Stimulated activated CD4-positive, alpha-beta T cell treated with anti-CD3 and anti-CD28 coated beads, TNF-alpha, amount 100 ng/mL, for 48 hours (primary cell): Measurements from ENCODE around the gene ERVW-1.
"Not testable (repeated sequence)": the region's sequence is repeated elsewhere in the genome, so short reads cannot be mapped to it uniquely, and the experiment has no call there.

Experiments used
- DNase-seq, 3 donors: peaks; one replicate each; pipeline ENCODE4 v3.0.0-alpha.2; 2020; ENCODE audit warnings: low read depth in 3 of 3

ERVW-1 gene

GRCh38 chr7:92473989-92474388 is 3.8 kb downstream of the ERVW-1 start:
- DNase-seq, result not testable (repeated sequence)

GRCh38 chr7:92468589-92468988 is 9.2 kb downstream of the ERVW-1 start:
- not testable (repeated sequence) for DNase-seq

GRCh38 chr7:92466682-92467081 is 11.1 kb downstream of the ERVW-1 start:
- no peak for DNase-seq

GRCh38 chr7:92464515-92464914 is 13.2 kb downstream of the ERVW-1 start:
- no peak for DNase-seq

GRCh38 chr7:92462560-92462959 is 15.2 kb downstream of the ERVW-1 start:
- DNase-seq, result no peak

GRCh38 chr7:92461027-92462003 is 16.4 kb downstream of the ERVW-1 start:
- no peak for DNase-seq

- DNase-seq, result no peak
Measured at GRCh38 chr7:92460510-92460909, 17.2 kb downstream of the ERVW-1 start.

GRCh38 chr7:92460109-92460508 is 17.6 kb downstream of the ERVW-1 start:
- no peak for DNase-seq

GRCh38 chr7:92456236-92456635 is 21.5 kb downstream of the ERVW-1 start:
- no peak for DNase-seq

- no peak for DNase-seq
Measured at GRCh38 chr7:92451645-92452044, 26.1 kb downstream of the ERVW-1 start.

GRCh38 chr7:92448205-92448747 is 29.5 kb downstream of the ERVW-1 start:
- DNase-seq, result peak in 2 of 3 donors; percentile 14 to 21

- DNase-seq, result peak; percentile 63 to 70 (median 70)
Measured at GRCh38 chr7:92447345-92448204, 30.2 kb downstream of the ERVW-1 start, which contains the start of gene GATAD1. TSS of gene GATAD1 (plus strand) at chr7:92447482. CDS start at chr7:92447730, 248 bp downstream.

- no peak for DNase-seq
Measured at GRCh38 chr7:92446869-92447344, 30.8 kb downstream of the ERVW-1 start.

GRCh38 chr7:92442720-92443119 is 35.0 kb downstream of the ERVW-1 start:
- not testable (repeated sequence) for DNase-seq

- no peak for DNase-seq
Measured at GRCh38 chr7:92437956-92438491, 39.7 kb downstream of the ERVW-1 start.

- no peak for DNase-seq
Measured at GRCh38 chr7:92436612-92437445, 40.9 kb downstream of the ERVW-1 start.

GRCh38 chr7:92435542-92435941 is 42.2 kb downstream of the ERVW-1 start:
- DNase-seq, result no peak

GRCh38 chr7:92433019-92433418 is 44.7 kb downstream of the ERVW-1 start:
- no peak for DNase-seq

GRCh38 chr7:92432299-92432946 is 45.3 kb downstream of the ERVW-1 start:
- no peak for DNase-seq

GRCh38 chr7:92427193-92427592 is 50.6 kb downstream of the ERVW-1 start:
- no peak for DNase-seq
